Bronchial epithelial cell (primary cell): ENCODE measurements around the gene BAG5. TPM values are rescaled to one million over a fixed set of nuclear protein-coding genes. Genes with fewer than 3 reads are reported as not detected.

Experiments
- DNase-seq: peaks from one replicate; pipeline ENCODE4 v3.0.0-alpha.2; 2010; ENCODE audit warnings: low read depth
- FAIRE-seq: peaks from 2 replicates; lab custom pipeline; 2011; peaks lifted over from hg19 to GRCh38; lab: Jason Lieb, UNC
- H3K27me3 ChIP-seq: 2 replicates; pipeline ENCODE4 v1.5.1; 2011; ENCODE audit warnings: low read length; ENCODE audit not compliant: control insufficient read depth, insufficient read depth
- H3K36me3 ChIP-seq: 2 replicates; pipeline ENCODE4 v1.5.1; 2011; ENCODE audit warnings: low read length; ENCODE audit not compliant: control insufficient read depth, insufficient read depth
- H3K4me3 ChIP-seq: 2 replicates; pipeline ENCODE4 v1.5.1; 2011; ENCODE audit warnings: mild to moderate bottlenecking, low read depth, low read length, control low read depth
- total RNA-seq: library from RNA; depleted of rRNA; stranded (reverse); fragments of >200 nt; gene quantifications from 2 replicates; pipeline ENCODE4 v1.2.1, GENCODE V29; 2014
- TF ChIP-seq, protein P1 (sequence below): IDR thresholded peaks from 2 replicates; pipeline ENCODE4 v1.5.1; 2011; ENCODE audit warnings: mild to moderate bottlenecking, moderate library complexity, low read length, control low read depth, inconsistent platforms; ENCODE audit not compliant: insufficient read depth, severe bottlenecking

Gene BAG5
- total RNA-seq, 1 donor from 2014 or later = 42.9 TPM

DNA sequence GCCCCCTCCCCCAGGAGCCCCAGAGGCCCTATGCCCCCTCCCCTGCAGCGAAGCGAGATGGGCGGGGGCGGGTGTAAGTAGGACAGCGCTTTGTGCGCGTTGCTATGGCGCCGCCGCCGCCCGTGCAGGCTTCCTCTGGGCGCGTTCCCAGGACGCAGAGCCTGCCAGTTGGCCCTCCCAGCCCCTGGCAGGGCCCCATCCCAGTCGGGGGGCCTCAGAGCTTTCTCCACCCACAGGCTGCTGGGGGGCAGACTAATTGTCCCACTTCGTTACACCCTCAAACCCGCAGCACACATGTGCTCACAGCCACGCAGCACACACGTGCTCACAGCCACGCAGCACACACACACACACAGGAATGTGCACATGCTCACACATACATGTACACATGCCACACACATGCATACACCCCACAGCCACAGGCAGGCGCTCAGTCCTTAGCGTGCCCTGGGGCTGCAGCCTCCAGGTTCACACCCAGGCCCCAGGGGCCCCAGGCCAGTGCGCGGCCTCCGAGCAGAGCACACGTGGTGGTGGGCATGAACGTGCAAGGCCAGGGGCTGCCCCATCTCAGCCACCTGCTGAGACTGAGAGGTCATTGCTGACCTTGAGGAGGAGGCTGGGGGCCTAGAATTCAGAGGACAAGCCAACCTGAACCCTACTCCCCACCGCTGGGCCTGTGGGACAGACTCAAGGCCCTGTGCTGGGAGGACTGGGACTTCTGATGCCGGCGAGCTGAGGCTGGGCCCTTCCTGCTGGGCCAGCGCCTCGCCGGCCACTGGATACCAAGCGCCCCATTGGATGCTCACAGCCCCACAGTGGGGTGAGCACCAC is 17.9 kb downstream of the BAG5 start:
- FAIRE-seq = no peak
- TF ChIP-seq, protein P1, sequence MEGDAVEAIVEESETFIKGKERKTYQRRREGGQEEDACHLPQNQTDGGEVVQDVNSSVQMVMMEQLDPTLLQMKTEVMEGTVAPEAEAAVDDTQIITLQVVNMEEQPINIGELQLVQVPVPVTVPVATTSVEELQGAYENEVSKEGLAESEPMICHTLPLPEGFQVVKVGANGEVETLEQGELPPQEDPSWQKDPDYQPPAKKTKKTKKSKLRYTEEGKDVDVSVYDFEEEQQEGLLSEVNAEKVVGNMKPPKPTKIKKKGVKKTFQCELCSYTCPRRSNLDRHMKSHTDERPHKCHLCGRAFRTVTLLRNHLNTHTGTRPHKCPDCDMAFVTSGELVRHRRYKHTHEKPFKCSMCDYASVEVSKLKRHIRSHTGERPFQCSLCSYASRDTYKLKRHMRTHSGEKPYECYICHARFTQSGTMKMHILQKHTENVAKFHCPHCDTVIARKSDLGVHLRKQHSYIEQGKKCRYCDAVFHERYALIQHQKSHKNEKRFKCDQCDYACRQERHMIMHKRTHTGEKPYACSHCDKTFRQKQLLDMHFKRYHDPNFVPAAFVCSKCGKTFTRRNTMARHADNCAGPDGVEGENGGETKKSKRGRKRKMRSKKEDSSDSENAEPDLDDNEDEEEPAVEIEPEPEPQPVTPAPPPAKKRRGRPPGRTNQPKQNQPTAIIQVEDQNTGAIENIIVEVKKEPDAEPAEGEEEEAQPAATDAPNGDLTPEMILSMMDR = no peak

DNA sequence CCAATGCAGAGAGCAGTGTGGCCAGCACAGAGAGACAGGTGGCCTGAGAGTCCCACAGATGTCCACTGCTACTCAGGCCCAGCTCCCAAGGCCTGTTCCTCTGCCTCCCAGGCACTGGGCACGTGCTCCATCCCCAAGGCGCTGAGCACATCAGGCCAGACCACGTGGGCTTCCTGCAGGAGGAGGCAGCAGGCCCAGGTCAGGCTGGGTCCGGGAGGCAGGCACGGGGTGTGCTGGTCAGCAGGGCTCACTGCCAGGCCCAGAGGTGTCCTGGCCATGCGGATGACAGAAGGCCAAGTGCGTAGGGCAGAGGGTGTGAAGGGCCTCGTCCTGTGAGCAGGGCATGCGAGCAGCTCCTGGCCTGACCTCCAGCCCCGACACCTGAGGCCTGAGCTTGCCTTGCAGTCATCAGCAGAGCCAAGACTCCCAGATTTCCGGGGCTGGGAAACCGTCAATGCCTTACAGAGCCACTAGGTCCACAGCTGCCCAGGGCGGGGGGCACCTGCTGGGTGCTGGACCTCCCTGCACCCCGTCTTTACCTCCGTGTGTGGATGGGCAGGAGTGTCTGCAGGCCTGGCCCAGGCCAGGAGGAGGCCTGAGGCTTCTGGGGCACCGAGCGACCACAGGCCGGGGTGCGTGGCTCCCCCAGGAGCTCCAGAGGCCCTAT is 18.6 kb downstream of the BAG5 start:
- no peaks in the 10 kb centered on the region for H3K36me3 ChIP-seq
- no peak overlapping the region for H3K4me3 ChIP-seq
- FAIRE-seq = no peak
- H3K27me3 ChIP-seq = no peaks in the 10 kb centered on the region
- TF ChIP-seq, protein P1 = no peak
- no peak for DNase-seq

More for the DNA sequence above, 17.9 kb downstream of the BAG5 start:
- no peak overlapping the region for H3K4me3 ChIP-seq
- H3K36me3 ChIP-seq = no peaks in the 10 kb centered on the region
- H3K27me3 ChIP-seq = no peaks in the 10 kb centered on the region
- no peak for DNase-seq

DNA sequence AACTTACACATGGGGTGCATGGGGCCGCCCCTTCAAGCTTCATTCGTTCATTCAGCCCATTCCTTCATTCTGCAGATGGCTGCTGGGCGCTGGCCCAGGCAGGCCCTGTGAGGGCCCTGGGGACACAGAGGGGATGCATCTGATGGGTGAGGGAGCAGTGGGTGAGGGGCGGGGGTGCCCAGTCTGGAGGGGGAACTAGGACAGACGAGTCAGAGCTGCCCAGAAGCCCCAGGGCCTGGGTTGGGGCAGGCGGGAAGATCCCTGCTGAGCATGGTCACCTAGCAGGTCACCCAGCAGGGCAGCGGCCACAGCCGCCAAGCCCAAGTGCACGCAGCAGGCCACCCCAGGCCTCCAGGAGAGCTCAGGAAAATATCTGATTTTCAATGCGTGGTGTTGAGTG is 19.3 kb downstream of the BAG5 start:
- Histone ChIP-seq H3K4me3 (no peak overlapping the region), H3K27me3 (no peaks in the 10 kb centered on the region), H3K36me3 (no peaks in the 10 kb centered on the region)
- TF ChIP-seq, protein P1 = no peak
- FAIRE-seq = no peak
- no peak for DNase-seq

DNA sequence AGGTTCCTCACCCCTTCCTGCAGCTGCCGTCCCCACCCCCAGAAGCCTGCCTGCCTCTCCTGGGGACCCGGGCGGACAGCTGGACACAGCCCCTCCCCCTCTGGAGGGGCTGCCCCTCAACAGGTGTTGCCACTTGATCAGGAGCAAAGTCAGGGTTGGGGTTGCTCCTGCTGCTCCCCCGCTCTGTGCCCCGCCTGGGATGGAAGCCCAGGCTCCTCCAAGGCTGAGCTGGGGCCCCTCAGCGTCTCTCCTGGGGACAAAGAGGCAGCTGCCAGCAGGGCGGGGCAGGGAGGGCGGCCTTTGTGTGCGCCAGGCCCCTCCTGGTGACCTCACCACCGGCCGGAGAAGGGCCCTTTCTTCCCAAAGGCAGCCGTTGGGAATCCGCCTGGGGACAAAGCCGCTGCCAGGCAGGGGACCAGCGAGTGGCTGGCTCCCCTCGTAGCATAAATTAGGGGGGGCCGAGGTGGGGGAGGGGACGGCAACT is 19.8 kb downstream of the BAG5 start:
- TF ChIP-seq, protein P1 = no peak
- FAIRE-seq (no peak), DNase-seq (no peak)
- H3K27me3 ChIP-seq = no peaks in the 10 kb centered on the region
- H3K4me3 ChIP-seq = no peak overlapping the region
- no peaks in the 10 kb centered on the region for H3K36me3 ChIP-seq

DNA sequence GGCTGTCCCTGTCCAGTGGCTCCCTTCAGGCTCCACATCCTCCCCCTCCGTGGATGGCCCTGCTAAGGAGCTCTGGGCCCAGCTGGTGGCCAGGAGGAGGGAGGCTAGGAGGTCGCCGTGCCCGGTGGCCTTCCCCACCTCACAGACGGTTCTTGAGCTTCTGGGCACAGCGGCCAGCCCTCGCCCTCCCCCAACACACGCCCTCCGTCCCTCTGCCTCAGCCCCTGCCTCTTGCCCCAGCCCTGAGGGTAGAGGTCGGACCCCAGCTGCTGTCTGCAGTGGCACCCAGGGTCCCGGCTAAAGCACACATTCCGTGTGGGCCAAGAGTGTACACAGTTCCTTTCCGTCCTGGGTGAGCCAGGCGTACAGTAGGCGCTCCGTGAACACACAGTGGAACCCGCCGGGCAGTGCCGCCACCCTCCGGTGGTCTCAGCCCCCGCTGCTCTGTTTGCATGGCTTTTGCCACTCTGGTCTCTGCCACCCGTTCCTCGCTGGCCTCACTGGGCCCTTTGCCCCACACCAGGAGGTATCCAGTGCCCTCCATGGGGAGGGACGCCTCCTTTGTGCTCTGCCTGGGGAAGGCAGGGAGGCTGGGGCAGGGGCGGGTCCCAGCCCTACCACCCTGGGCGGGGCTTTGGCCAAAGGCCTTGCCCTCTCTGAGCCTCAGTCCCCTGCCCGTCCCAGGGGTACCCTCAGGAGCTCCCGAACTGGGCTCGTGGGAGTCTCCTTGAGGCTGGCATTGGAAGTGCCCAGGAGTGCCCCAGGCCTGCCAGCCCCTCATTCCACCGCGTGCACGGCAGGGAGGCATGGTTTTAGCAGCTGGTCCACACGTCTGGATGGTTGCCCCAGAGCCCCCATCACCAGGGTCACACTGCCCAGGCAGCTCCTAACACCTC is 20.5 kb downstream of the BAG5 start:
- no peak overlapping the region for H3K4me3 ChIP-seq
- FAIRE-seq (no peak), DNase-seq (no peak)
- TF ChIP-seq, protein P1 = peak; percentile 20
- no peaks in the 10 kb centered on the region for H3K27me3 ChIP-seq
- no peaks in the 10 kb centered on the region for H3K36me3 ChIP-seq
